Chondrocyte (in vitro differentiated cells): Measurements from ENCODE around the gene MED17. TPM values are rescaled to one million over a fixed set of nuclear protein-coding genes. Genes with fewer than 3 reads are reported as not detected.
"Not testable (repeated sequence)": the region's sequence is repeated elsewhere in the genome, so short reads cannot be mapped to it uniquely, and the experiment has no call there.

ENCODE experiments used
- DNase-seq: peaks from one replicate; pipeline ENCODE4 v3.0.0; 2021; ENCODE audit warnings: mixed read lengths, low spot score
- H3K27ac Mint-ChIP-seq: one replicate; pipeline ENCODE4 v1.8.0; 2021; ENCODE audit warnings: mild to moderate bottlenecking, moderate library complexity, mixed read lengths; ENCODE audit not compliant: unreplicated experiment
- H3K27me3 Mint-ChIP-seq: 2 replicates; pipeline ENCODE4 v1.8.0; 2021; ENCODE audit warnings: low read depth, mixed read lengths
- H3K36me3 Mint-ChIP-seq: 2 replicates; pipeline ENCODE4 v1.8.0; 2021; ENCODE audit warnings: low read depth, mixed read lengths
- H3K4me1 Mint-ChIP-seq: 2 replicates; pipeline ENCODE4 v1.8.0; 2021; ENCODE audit warnings: low read depth, mild to moderate bottlenecking, mixed read lengths
- H3K4me3 Mint-ChIP-seq: one replicate; pipeline ENCODE4 v1.8.0; 2021; ENCODE audit warnings: mild to moderate bottlenecking, moderate library complexity, mixed read lengths; ENCODE audit not compliant: unreplicated experiment
- H3K9me3 Mint-ChIP-seq: 2 replicates; pipeline ENCODE4 v1.8.0; 2021; ENCODE audit warnings: low read depth, mixed read lengths
- CTCF ChIP-seq: fragments of 200-600 bp; sonication (generic); IDR thresholded peaks from 2 replicates; pipeline ENCODE4 v1.5.0; 2021; ENCODE audit warnings: antibody characterized with exemption, mild to moderate bottlenecking, moderate library complexity
- total RNA-seq: library from RNA; stranded (reverse); gene quantifications from 3 replicates; pipeline ENCODE4 v1.2.1, GENCODE V29; 2021

MED17 gene
- total RNA-seq, 1 donor from 2014 or later = 28.1 TPM

DNA sequence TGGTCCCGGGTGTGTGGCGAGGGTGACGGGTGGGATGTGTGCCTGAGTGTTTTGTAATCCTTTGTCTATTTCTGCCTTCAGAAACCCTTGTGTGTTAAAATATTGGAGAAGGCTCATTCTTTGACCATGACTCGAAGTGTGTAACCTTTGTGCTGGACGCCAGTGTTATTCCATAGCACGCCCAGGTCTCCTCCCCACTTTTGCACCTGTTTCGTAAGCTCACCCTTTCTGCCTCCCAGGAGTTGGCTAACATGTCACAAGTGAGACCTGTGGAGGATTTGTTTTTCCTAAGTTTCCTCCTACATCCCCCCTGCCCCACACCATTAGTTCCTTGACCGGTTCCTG, 42.2 kb upstream of the MED17 start:
- H3K4me1 Mint-ChIP-seq = peaks cover 52% of the 10 kb centered on the region
- H3K9me3 Mint-ChIP-seq = no peaks in the 10 kb centered on the region
- no peak for DNase-seq
- peak overlapping the region; percentile 99 for H3K27ac Mint-ChIP-seq
- TF ChIP-seq CTCF = no peak
- no peaks in the 10 kb centered on the region for H3K27me3 Mint-ChIP-seq
- peaks cover 31% of the 10 kb centered on the region for H3K36me3 Mint-ChIP-seq
- H3K4me3 Mint-ChIP-seq = peak overlapping the region; percentile 96

- no peaks in the 10 kb centered on the region for H3K27me3 Mint-ChIP-seq
- H3K27ac Mint-ChIP-seq = peak overlapping the region; percentile 12
- peaks cover 19% of the 10 kb centered on the region for H3K36me3 Mint-ChIP-seq
- peaks cover 38% of the 10 kb centered on the region for H3K4me1 Mint-ChIP-seq
- H3K4me3 Mint-ChIP-seq = peak overlapping the region; percentile 44
- TF ChIP-seq CTCF = no peak
- no peaks in the 10 kb centered on the region for H3K9me3 Mint-ChIP-seq
- no peak for DNase-seq
Observed at GRCh38 chr11:93743291-93743690, 40.8 kb upstream of the MED17 start.

DNA sequence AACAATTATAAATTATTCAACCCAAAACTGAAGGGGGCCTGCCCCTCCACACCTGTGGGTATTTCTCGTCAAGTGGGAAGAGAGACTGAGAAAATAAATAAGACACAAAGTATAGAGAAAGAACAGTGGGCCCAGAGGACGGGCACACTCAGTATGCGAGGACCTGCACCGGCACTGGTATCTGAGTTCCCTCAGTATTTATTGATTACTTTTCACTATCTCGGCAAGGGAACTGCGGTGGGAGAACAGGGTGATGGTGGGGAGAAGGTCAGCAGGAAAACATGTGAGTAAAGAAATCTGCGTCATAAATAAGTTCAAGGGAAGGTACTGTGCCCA, 39.4 kb upstream of the MED17 start:
- Mint-ChIP-seq H3K36me3 (peaks cover 8% of the 10 kb centered on the region), H3K4me3 (no peak overlapping the region), H3K27me3 (no peaks in the 10 kb centered on the region), H3K9me3 (no peaks in the 10 kb centered on the region), H3K4me1 (peaks cover 25% of the 10 kb centered on the region), H3K27ac (peak overlapping the region; percentile 0)
- DNase-seq = no peak
- no peak for TF ChIP-seq CTCF

GRCh38 chr11:93745005-93745755, 38.9 kb upstream of the MED17 start:
- H3K4me1 Mint-ChIP-seq = peaks cover 20% of the 10 kb centered on the region
- H3K27ac Mint-ChIP-seq = peak overlapping the region; percentile 0
- H3K9me3 Mint-ChIP-seq, H3K4me3 Mint-ChIP-seq, H3K36me3 Mint-ChIP-seq, DNase-seq, H3K27me3 Mint-ChIP-seq: not testable (repeated sequence)

- H3K9me3 Mint-ChIP-seq = no peaks in the 10 kb centered on the region
- no peaks in the 10 kb centered on the region for H3K27me3 Mint-ChIP-seq
- no peak overlapping the region for H3K27ac Mint-ChIP-seq
- H3K36me3 Mint-ChIP-seq = peaks cover 2% of the 10 kb centered on the region
- no peak for TF ChIP-seq CTCF
- peaks cover 15% of the 10 kb centered on the region for H3K4me1 Mint-ChIP-seq
- H3K4me3 Mint-ChIP-seq = no peak overlapping the region
- DNase-seq = no peak
Observed at GRCh38 chr11:93746101-93746500, 38.0 kb upstream of the MED17 start.

DNA sequence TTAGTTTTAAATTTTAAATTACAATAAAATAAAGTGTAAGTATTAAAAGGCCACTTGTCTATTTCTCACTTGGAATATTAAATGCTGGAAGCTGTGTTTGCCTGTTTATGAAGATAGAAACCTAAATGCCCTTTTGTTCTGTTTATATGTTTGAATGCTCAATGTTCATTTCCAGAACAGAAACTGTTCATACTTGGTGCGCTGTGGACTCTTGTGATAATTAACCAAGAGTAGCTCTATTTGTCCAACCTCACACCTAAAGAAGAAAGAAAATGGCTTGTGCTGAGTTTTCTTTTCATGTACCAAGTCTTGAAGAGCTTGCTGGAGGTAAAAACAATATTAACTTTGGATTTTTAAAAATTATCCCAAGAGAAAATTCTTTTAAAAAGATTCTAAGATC, 37.0 kb upstream of the MED17 start:
- Mint-ChIP-seq H3K4me1 (peaks cover 13% of the 10 kb centered on the region), H3K27ac (no peak overlapping the region), H3K4me3 (no peak overlapping the region), H3K36me3 (no peaks in the 10 kb centered on the region), H3K9me3 (no peaks in the 10 kb centered on the region), H3K27me3 (no peaks in the 10 kb centered on the region)
- TF ChIP-seq CTCF = no peak
- no peak for DNase-seq
